Measurements from ENCODE around the gene WAPL. TPM values are rescaled to one million over a fixed set of nuclear protein-coding genes. Genes with fewer than 3 reads are reported as not detected.
"Not testable (repeated sequence)": the region's sequence is repeated elsewhere in the genome, so short reads cannot be mapped to it uniquely, and the experiment has no call there.

Gene WAPL
- total and polyA plus RNA-seq, 9 donors = 24.1 to 32.0 (median 25.3) TPM

GRCh38 chr10:86526606-86527005 is 5.0 kb upstream of the WAPL start:
- Histone ChIP-seq H3K27ac (ENCODE audit: low read length) (no peak overlapping the region), H3K4me3 (ENCODE audit: low read length) (no peak overlapping the region), H3K4me1 (ENCODE audit: control insufficient read depth, insufficient read depth, low read length) (peaks cover 6% of the 10 kb centered on the region), H3K36me3 (ENCODE audit: control insufficient read depth, insufficient read depth, low read length) (no peaks in the 10 kb centered on the region), H3K9me3 (replicated peaks; ENCODE audit: control insufficient read depth, low read depth, low read length) (no peaks in the 10 kb centered on the region), H3K27me3 (ENCODE audit: control insufficient read depth, insufficient read depth, low read length) (no peaks in the 10 kb centered on the region)
- DNase-seq = no peak
- 87% methylated on average over 4 of the region's 4 CpGs for WGBS (ENCODE audit: insufficient coverage)

GRCh38 chr10:86525713-86526112 is 4.1 kb upstream of the WAPL start:
- H3K36me3 ChIP-seq (ENCODE audit: control insufficient read depth, insufficient read depth, low read length); H3K27me3 ChIP-seq (ENCODE audit: control insufficient read depth, insufficient read depth, low read length); H3K4me1 ChIP-seq (ENCODE audit: control insufficient read depth, insufficient read depth, low read length); DNase-seq; H3K9me3 ChIP-seq (replicated peaks; ENCODE audit: control insufficient read depth, low read depth, low read length); H3K4me3 ChIP-seq (ENCODE audit: low read length); H3K27ac ChIP-seq (ENCODE audit: low read length): not testable (repeated sequence)
- no CpG with 5 or more reads among the region's 6 CpGs for WGBS (ENCODE audit: insufficient coverage)

GRCh38 chr10:86524225-86524962 is 2.8 kb upstream of the WAPL start:
- H3K27me3 ChIP-seq (ENCODE audit: control insufficient read depth, insufficient read depth, low read length) = no peaks in the 10 kb centered on the region
- peaks cover 10% of the 10 kb centered on the region for H3K4me1 ChIP-seq (ENCODE audit: control insufficient read depth, insufficient read depth, low read length)
- H3K9me3 ChIP-seq (replicated peaks; ENCODE audit: control insufficient read depth, low read depth, low read length) = no peaks in the 10 kb centered on the region
- H3K4me3 ChIP-seq (ENCODE audit: low read length) = no peak overlapping the region
- H3K36me3 ChIP-seq (ENCODE audit: control insufficient read depth, insufficient read depth, low read length) = no peaks in the 10 kb centered on the region
- no peak overlapping the region for H3K27ac ChIP-seq (ENCODE audit: low read length)
- DNase-seq = no peak
- no CpG with 5 or more reads among the region's 1 CpG for WGBS (ENCODE audit: insufficient coverage)

- Histone ChIP-seq H3K36me3 (ENCODE audit: control insufficient read depth, insufficient read depth, low read length) (no peaks in the 10 kb centered on the region), H3K27me3 (ENCODE audit: control insufficient read depth, insufficient read depth, low read length) (no peaks in the 10 kb centered on the region), H3K27ac (ENCODE audit: low read length) (no peak overlapping the region), H3K4me1 (ENCODE audit: control insufficient read depth, insufficient read depth, low read length) (peaks cover 10% of the 10 kb centered on the region), H3K9me3 (replicated peaks; ENCODE audit: control insufficient read depth, low read depth, low read length) (no peaks in the 10 kb centered on the region), H3K4me3 (ENCODE audit: low read length) (no peak overlapping the region)
- no CpG with 5 or more reads among the region's 1 CpG for WGBS (ENCODE audit: insufficient coverage)
- peak; percentile 21 for DNase-seq
Observed at GRCh38 chr10:86523348-86523747, 1.8 kb upstream of the WAPL start.

GRCh38 chr10:86522510-86522855 is 891 bp upstream of the WAPL start:
- DNase-seq = peak; percentile 42
- Histone ChIP-seq H3K4me1 (ENCODE audit: control insufficient read depth, insufficient read depth, low read length) (peaks cover 10% of the 10 kb centered on the region), H3K4me3 (ENCODE audit: low read length) (peak overlapping the region; percentile 58), H3K9me3 (replicated peaks; ENCODE audit: control insufficient read depth, low read depth, low read length) (no peaks in the 10 kb centered on the region), H3K27ac (ENCODE audit: low read length) (no peak overlapping the region), H3K36me3 (ENCODE audit: control insufficient read depth, insufficient read depth, low read length) (peaks cover 3% of the 10 kb centered on the region), H3K27me3 (ENCODE audit: control insufficient read depth, insufficient read depth, low read length) (no peaks in the 10 kb centered on the region)
- 0% methylated on average over 2 of the region's 11 CpGs for WGBS (ENCODE audit: insufficient coverage)

GRCh38 chr10:86520871-86521677 is 518 bp downstream of the WAPL start:
- peak; percentile 81 for DNase-seq
- peaks cover 9% of the 10 kb centered on the region for H3K36me3 ChIP-seq (ENCODE audit: control insufficient read depth, insufficient read depth, low read length)
- H3K27ac ChIP-seq (ENCODE audit: low read length) = peak overlapping the region; percentile 95
- under 1% methylated on average over 54 of the region's 70 CpGs for WGBS (ENCODE audit: insufficient coverage)
- H3K4me3 ChIP-seq (ENCODE audit: low read length) = peak overlapping the region; percentile 84
- peaks cover 10% of the 10 kb centered on the region for H3K4me1 ChIP-seq (ENCODE audit: control insufficient read depth, insufficient read depth, low read length)
- H3K27me3 ChIP-seq (ENCODE audit: control insufficient read depth, insufficient read depth, low read length) = no peaks in the 10 kb centered on the region
- no peaks in the 10 kb centered on the region for H3K9me3 ChIP-seq (replicated peaks; ENCODE audit: control insufficient read depth, low read depth, low read length)

GRCh38 chr10:86518781-86519180 is 2.8 kb downstream of the WAPL start:
- no peaks in the 10 kb centered on the region for H3K9me3 ChIP-seq (replicated peaks; ENCODE audit: control insufficient read depth, low read depth, low read length)
- no CpG with 5 or more reads among the region's 3 CpGs for WGBS (ENCODE audit: insufficient coverage)
- H3K4me3 ChIP-seq (ENCODE audit: low read length) = no peak overlapping the region
- H3K4me1 ChIP-seq (ENCODE audit: control insufficient read depth, insufficient read depth, low read length) = peaks cover 10% of the 10 kb centered on the region
- H3K27ac ChIP-seq (ENCODE audit: low read length) = no peak overlapping the region
- H3K27me3 ChIP-seq (ENCODE audit: control insufficient read depth, insufficient read depth, low read length) = no peaks in the 10 kb centered on the region
- H3K36me3 ChIP-seq (ENCODE audit: control insufficient read depth, insufficient read depth, low read length) = peaks cover 27% of the 10 kb centered on the region
- DNase-seq = no peak

GRCh38 chr10:86512137-86512536 is 9.5 kb downstream of the WAPL start:
- H3K27ac ChIP-seq (ENCODE audit: low read length) = no peak overlapping the region
- H3K4me3 ChIP-seq (ENCODE audit: low read length) = no peak overlapping the region
- H3K36me3 ChIP-seq (ENCODE audit: control insufficient read depth, insufficient read depth, low read length) = peaks cover 36% of the 10 kb centered on the region
- no peak for DNase-seq
- no peaks in the 10 kb centered on the region for H3K9me3 ChIP-seq (replicated peaks; ENCODE audit: control insufficient read depth, low read depth, low read length)
- WGBS (ENCODE audit: insufficient coverage) = no CpG with 5 or more reads among the region's 2 CpGs
- peaks cover 6% of the 10 kb centered on the region for H3K4me1 ChIP-seq (ENCODE audit: control insufficient read depth, insufficient read depth, low read length)
- no peaks in the 10 kb centered on the region for H3K27me3 ChIP-seq (ENCODE audit: control insufficient read depth, insufficient read depth, low read length)

GRCh38 chr10:86511027-86511865 is 10.3 kb downstream of the WAPL start:
- no peak overlapping the region for H3K4me3 ChIP-seq (ENCODE audit: low read length)
- 100% methylated on average over 2 of the region's 5 CpGs for WGBS (ENCODE audit: insufficient coverage)
- H3K4me1 ChIP-seq (ENCODE audit: control insufficient read depth, insufficient read depth, low read length) = peaks cover 6% of the 10 kb centered on the region
- no peaks in the 10 kb centered on the region for H3K9me3 ChIP-seq (replicated peaks; ENCODE audit: control insufficient read depth, low read depth, low read length)
- no peak for DNase-seq
- no peaks in the 10 kb centered on the region for H3K27me3 ChIP-seq (ENCODE audit: control insufficient read depth, insufficient read depth, low read length)
- H3K27ac ChIP-seq (ENCODE audit: low read length) = no peak overlapping the region
- H3K36me3 ChIP-seq (ENCODE audit: control insufficient read depth, insufficient read depth, low read length) = peaks cover 32% of the 10 kb centered on the region

- Histone ChIP-seq H3K36me3 (ENCODE audit: control insufficient read depth, insufficient read depth, low read length) (peaks cover 20% of the 10 kb centered on the region), H3K4me1 (ENCODE audit: control insufficient read depth, insufficient read depth, low read length) (peaks cover 6% of the 10 kb centered on the region)
Observed at GRCh38 chr10:86509145-86509544, 12.4 kb downstream of the WAPL start.

More at GRCh38 chr10:86509145-86509544, 12.4 kb downstream of the WAPL start:
- DNase-seq = no peak
- 80% methylated on average over 3 of the region's 3 CpGs for WGBS (ENCODE audit: insufficient coverage)
- Histone ChIP-seq H3K4me3 (ENCODE audit: low read length) (no peak overlapping the region), H3K27me3 (ENCODE audit: control insufficient read depth, insufficient read depth, low read length) (no peaks in the 10 kb centered on the region), H3K27ac (ENCODE audit: low read length) (no peak overlapping the region), H3K9me3 (replicated peaks; ENCODE audit: control insufficient read depth, low read depth, low read length) (no peaks in the 10 kb centered on the region)
